NCI-H2107 treated with DMSO at 0.1 percent for 48 hours (cell line): Measurements from ENCODE around the gene PRC1.
"Not testable (repeated sequence)": the region's sequence is repeated elsewhere in the genome, so short reads cannot be mapped to it uniquely, and the experiment has no call there.

Experiments
- DNase-seq: peaks from one replicate; lab custom pipeline; 2025; ENCODE audit not compliant: unreplicated experiment; lab: John Stamatoyannopoulos, UW

PRC1 gene

DNA sequence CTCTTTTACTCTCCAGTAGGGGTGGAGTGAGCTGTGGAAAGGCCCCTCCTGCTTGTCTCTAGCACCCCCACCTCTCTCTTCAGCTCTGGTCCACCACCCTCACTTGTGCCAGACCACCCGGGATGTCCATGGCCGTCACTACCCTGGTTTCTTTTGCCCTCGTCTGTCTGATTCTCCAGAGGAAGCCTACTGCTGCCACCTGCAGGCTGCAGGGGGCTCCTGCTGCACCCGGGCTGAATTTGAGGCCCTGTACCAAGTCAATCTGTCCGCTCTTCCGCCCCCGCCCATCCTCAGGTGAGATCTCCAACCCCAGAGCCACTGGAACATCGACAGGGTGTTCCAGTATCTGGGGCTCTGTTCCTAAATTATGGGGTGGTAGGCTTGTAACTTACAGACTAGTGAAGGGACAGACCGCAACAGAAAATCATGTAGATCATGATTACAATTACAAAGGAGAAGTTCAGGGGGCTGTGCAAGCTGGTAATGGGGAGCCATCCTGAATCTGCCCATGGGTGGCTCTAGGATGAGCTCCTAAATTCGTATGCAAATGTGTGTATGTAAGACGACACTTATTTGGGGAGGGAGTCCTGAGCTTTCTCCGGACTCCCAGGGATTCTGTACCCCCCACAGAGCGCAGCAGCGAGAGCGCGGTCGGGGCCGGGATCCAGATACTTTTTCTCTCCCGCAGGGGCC, 59.9 kb downstream of the PRC1 start:
- peak; percentile 71 for DNase-seq

DNA sequence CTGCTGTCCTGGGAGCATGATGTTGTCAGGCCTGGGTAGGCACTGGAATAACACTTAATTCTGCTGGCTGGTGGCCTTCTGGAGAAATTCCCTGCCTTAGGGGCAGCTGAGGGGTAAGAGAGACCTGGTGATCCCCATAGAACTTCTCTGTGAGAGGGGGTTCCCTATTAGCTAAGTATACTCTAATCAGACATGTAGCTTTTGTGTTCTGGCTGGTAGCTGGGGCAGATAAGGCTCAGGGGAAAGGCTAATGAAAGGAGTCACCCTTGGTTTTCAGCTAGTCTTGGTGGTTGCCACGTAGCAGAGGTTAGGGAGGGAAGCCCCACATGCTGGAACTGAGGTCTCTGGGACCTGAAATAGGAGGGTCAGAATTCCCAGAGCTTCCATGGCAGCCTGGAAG, 61.0 kb downstream of the PRC1 start:
- DNase-seq, result no peak

DNA sequence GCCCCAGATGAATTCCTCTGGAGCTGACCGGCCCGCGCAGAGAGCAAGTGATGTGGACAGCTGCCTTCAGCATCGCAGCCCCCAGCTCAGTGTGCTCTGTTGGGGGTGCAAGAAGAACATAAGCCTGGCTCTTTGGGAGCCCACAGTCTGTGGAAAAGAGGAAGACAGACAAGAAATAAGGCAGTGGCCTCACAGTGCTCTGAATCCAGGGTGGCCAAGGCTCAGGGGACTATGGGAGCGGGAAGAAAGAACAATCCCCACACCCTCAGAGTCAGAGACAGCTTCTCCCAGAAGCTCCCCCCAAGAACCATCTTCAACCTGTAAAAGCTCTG, 61.7 kb downstream of the PRC1 start:
- DNase-seq, result no peak

DNA sequence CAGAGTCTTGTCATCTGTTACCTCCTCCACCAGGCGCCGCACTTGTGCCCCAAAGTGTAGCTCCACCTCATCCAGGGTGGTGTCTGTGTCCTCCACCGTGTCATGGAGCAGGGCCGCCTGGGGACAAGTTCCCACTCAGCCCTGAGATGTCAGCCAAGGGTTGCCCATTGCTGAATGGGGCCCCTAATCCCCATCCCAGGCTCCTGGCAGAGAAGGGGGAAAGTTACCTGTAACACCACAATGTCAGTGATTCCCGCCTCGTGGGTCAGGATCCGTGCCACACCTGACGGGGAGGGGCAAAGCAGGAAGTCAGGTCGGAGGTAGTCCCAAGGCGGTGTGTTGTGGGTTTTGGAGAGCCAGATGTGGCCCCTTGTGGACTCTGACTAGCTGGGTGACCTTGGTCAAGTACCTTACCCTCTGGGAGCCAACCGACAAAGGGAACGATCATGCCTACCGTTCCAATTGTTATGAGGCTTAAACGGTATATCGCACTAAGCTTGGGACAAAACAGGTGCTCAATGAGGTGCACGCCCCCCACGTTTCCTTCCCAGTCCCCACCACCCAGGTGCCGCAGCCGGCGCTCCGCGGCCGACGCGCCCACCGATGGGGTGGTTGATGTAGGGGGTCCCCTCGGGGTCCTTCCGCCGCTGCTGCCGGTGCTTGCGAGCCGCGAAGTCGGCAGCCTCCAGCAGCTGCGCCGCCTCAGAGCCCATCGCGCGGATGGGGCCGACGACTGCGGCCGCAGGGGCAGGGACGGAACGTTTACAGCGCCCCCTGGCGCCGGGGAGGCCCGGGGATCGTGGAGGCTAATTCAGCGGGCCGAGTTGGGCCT, 62.3 kb downstream of the PRC1 start, which contains the start of gene HDDC3:
TSS of gene HDDC3 (minus strand) at position 722 of the 832 bp plus-strand sequence. CDS start at position 713, 9 bp downstream.
- peak; percentile 69 for DNase-seq

DNA sequence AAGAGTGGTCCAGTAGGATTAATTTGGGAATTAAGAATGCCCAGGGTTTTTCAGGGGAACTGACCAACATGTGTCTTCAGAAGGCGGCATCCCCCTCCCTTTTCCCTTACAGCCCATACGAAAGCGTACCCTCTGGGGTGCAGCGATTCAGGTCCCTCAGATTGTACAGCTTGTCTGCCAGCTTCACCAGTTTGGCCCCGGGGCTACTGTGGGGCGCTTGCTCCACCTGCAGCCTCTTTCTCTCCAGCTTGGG, 62.8 kb downstream of the PRC1 start:
- DNase-seq, result no peak

DNA sequence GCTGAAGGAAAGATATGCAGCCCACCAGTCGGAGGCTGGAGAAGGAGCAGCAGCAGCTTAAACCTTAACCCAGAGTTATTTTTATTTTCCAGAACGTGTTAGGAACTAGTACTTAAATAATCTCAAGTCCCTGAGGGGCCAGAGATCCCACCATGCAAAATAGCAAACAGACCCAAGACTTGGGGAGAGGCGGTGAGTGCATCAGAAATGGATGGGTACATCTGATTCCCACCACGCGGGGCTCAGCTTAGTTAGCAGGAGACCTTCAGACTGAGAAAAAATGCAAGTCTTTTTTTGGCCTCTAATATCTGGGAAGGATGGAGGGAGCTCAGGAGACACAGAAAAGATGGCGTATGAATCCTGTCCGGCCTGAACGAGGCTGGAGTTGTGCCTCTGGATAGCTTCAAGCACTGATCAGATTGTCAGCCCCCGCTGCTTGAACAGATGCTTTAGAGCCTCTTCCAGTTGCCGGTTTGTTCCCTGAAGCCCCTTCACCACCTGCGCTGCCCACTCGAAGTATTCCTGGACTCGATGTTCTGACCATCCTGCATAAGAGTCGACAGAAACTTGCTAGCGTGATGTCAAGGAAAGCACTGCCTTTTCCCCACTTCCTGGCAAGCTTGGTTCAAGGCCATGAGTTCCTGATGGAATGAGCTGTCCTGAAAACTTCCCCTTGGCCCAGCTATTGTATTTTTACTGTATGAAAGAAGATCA, 63.3 kb downstream of the PRC1 start:
- DNase-seq, result no peak

DNA sequence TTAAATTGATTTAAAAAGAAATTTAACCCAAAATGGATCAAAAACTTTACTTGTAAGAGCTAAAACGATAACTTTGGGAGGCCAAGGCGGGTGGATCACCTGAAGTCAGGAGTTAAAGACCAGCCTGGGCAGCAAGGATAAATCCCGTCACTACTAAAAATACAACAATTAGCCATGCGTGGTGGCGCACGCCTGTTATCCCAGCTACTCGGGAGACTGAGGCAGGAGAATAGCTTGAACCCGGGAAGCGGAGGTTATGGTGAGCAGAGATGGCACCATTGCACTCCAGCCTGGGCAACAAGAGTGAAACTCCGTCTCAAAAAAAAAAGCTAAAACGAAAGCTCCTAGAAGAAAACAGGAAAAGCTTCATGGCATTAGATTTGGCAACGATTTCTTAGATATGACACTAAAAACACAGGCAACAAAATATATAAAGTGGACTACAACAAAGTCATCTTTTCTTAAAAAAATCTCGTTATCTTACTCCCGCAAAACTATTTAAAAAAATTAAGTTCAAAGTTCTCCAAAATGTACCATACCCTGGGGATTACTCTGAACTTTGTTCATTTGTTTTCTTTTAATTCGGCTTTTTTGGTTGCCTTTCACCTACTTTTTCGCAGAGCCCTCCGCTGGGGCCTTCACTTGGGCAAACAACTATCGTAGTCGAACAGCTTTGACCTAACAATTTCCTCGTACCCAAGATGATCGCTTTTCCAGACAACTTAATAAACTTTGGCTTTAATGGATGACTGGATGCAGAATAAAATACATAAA, 64.9 kb downstream of the PRC1 start:
- no peak for DNase-seq

DNA sequence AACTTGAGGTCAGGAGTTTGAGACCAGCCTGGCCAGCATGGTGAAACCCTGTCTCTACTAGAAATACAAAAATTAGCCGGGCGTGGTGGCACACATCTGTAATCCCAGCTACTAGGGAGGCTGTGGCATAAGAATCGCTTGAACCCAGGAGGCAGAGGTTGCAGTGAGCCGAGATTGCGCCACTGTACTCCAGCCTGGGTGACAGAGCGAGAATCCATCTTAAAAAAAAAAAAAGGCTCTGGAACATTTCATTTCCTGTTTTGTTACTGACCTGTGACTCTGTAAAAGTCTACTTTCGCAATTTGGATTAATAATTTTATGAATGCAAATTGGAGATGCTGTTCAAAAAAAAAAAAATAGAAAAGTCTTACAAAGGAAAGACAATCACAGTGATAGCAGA, 66.2 kb downstream of the PRC1 start:
- DNase-seq, result not testable (repeated sequence)

DNA sequence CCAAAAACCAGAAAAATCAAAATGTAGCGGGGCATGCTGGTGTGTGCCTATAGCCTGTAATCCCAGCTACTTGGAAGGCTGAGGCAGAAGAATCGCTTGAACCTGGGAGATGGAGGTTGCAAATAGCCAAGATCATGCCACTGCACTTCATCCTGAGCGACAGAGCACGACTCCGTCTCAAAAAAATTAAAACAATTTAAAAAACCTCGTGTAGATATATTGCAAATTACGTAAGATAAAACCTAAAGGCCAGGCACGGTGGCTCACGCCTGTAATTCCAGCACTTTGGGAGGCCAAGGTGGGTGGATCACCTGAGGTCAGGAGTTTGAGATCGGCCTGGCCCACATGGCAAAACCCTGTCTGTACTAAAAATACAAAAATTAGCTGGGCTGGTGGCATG, 67.6 kb downstream of the PRC1 start:
- not testable (repeated sequence) for DNase-seq

DNA sequence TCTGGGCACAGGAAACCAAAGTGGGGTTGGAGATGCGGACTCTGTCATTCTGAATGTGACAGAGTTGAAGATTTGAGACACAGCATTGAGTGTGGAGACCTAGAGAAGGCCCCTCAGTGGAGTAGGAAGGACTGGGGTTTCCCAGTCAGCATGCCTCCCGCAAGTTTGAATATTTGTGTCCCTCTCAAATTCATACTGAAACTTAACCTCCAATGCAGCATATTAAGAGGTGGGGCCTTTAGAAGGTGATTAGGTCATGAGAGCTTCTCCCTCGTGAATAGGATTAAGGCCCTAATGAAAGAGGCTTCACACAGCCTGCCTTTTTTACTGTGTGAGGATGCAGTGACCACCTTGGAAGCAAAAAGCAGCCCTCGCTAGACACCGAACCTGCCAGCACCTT, 70.0 kb downstream of the PRC1 start:
- no peak for DNase-seq

DNA sequence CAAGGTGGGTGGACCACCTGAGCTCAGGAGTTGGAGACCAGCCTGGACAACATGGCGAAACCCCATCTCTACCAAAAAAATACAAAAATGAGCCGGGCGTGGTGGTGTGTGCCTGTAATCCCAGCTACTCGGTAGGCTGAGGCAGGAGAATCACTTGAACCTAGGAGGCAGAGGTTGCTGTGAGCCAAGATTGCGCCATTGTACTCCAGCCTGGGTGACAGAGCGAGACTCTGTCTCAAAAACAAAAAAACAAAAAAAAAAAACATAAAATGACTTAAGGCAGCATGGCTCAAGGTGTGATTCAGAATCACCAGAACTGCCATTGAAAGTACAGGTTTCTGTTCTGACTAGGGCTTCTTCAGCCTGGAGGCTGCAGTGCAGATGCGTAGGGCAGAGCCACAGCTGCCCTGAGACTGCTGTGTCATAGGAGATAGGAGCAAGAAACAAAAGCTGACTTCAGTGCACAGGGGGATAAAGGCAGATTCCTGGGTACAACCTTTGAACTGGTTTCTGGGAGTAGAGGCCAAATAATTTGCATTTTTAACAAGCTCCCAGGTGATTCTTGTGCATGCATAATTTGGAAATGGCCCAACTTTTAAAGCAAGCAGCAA, 71.5 kb downstream of the PRC1 start:
- DNase-seq, result not testable (repeated sequence)

DNA sequence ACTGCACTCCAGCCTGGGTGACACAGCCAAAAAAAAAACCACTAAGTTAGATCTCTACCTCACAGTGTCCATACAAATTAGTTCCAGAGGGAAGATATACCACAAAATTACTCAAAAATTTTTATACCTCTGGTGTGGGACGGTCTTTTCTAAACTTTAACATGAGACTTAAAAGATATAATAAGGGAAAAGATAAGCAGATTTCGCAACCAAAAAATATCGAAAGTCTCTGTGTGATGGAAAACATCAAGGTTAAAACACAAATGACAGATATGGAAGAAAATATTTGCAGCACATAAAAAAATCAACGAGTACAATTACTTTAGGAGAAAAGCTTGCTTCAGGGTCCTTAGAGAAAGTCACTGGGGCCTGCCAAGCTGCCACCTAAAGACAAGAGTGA, 72.4 kb downstream of the PRC1 start:
- DNase-seq, result no peak

DNA sequence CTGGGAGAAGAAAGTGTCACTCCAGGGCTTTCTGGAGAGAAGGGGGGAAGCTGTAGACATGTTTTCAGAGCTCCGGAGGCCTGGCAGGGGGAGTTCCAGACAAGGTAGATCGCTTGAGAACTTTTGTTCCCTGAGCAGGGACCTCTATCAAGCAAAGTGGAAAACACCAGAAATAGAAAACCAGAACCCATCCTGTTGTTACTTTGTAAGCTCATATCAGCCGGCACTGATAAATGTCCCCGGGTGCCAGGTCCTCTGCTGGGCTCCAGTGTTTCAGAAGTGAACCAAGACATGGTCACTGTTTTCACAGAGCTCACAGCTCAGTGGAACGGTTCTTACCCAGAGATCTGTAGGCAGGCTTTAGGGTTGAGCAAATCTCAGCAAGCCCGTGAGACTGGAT, 75.5 kb downstream of the PRC1 start:
- DNase-seq, result no peak

DNA sequence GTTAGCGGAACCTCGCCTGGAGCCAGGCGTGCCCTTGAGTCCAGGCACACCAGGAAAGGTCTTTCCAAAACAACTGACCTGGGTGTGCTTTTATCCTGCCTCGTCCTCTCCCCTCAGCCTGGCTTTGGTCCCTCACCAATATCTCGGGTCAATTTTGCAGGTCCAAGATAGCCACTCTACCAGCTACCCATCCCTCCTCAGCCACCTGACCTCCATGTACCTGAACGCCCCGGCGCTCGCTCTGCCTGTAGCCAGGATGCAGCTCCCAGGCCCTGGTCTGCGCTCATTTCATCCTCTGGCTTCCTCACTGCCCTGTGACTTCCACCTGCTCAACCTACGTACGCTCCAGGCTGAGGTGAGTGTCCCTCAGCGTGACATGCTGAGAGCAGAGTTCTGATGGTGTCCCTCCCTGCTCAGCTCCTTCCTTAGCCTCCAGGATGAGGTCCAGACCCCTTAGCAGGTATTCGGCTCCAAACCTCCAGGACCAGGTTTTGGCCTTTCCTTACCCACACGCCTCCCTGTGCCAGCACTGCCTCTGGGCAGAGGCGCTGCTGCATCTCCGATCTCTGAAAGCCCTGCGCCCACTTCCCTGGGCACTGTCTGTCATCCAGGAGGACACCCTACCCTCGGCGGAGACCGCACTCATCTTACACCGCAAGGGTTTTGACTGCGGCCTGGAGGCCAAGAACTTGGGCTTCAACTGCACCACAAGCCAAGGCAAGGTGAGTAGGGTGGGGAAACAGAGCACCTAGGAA, 76.1 kb downstream of the PRC1 start:
- DNase-seq, result no peak

DNA sequence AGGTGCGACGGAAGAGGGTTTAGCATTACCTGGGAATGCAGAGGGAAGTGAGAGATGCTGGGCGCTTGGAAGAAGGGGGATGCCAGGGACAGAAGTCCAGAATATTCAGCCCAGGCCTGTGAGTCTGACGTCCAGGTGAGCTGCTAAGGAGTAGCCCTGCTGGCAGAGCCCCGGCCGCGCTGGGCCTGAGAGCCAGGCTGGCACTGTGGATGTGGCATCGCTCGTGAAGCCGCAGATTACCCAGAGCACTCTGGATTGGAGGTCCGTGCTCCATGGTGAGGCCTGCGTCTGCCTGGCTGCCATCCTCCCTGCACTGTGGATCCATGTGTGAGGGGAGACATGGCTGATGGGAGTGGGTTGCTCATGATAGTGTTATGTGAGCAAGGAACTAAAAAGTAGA, 76.8 kb downstream of the PRC1 start:
- no peak for DNase-seq

DNA sequence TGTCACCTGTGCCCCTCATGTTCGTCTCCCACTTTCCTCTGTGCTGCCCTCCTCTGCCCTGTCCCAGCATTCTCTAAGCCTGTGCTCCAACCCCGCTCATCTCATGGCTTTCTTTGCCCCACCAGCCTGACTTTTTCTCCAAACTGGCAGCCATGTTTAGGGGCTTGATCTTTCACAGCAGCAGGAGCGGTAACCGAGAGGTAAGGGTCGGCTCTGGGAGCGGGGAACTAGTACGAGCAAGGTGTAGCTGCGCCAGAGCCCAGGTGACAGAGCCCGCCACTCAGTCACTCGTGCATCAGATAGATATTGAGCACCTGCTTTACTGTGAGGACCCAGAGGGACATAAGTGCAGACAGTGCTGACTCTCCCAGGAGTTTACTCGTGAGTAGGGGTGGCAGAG, 77.9 kb downstream of the PRC1 start:
- no peak for DNase-seq
